Keratinocyte (primary cell): ENCODE measurements around the gene PPP1R12C.

Experiments
- CTCF ChIP-seq, 3 experiments: IDR thresholded peaks in 1 of 3; conservative IDR thresholded peaks in 1 of 3; optimal IDR thresholded peaks in 1 of 3; 2 replicates in 2 of 3; 3 replicates in 1 of 3; pipeline versions ENCODE3 to v1.5.1; 2011; ENCODE audit warnings: low read length in 3 of 3, mild to moderate bottlenecking in 3 of 3, moderate library complexity in 2 of 3, control low read depth in 1 of 3, inconsistent platforms in 1 of 3; ENCODE audit not compliant: insufficient read depth in 2 of 3; ENCODE audit errors: extremely low read depth in 1 of 3
- EZH2 ChIP-seq: IDR thresholded peaks from one replicate; pipeline ENCODE4 v1.6.1; 2012; ENCODE audit warnings: inconsistent platforms, mild to moderate bottlenecking, low read length, moderate library complexity

GRCh38 chr19:55105237-55105636 is 12.2 kb downstream of the PPP1R12C start:
- TF ChIP-seq CTCF (optimal IDR thresholded peaks at IDR 0.05 in 1 of 3, IDR thresholded peaks at IDR 0.05 in 1 of 3, conservative IDR thresholded peaks at IDR 0.05 in 1 of 3; ENCODE audit: extremely low read depth in 1 of 3, insufficient read depth in 2 of 3, low read length in 3 of 3) (no peak), EZH2 (no peak)
